GM12891 (cell line): ENCODE data around the gene DNAJC11.
"Not testable (repeated sequence)": the region's sequence is repeated elsewhere in the genome, so short reads cannot be mapped to it uniquely, and the experiment has no call there.

ENCODE experiments used
- DNase-seq: peaks from one replicate; pipeline ENCODE4 v3.0.0; 2011; ENCODE audit warnings: low spot score; ENCODE audit not compliant: insufficient read length
- FAIRE-seq: peaks from 2 replicates; lab custom pipeline; 2011; peaks lifted over from hg19 to GRCh38; lab: Jason Lieb, UNC
- PAX5 ChIP-seq: IDR thresholded peaks from 2 replicates; pipeline ENCODE4 v1.6.1; 2011; ENCODE audit warnings: low read length, moderate library complexity, mild to moderate bottlenecking; ENCODE audit not compliant: insufficient read depth, severe bottlenecking
- POLR2A ChIP-seq: IDR thresholded peaks from 2 replicates; pipeline ENCODE4 v1.6.1; 2011; ENCODE audit warnings: low read depth, low read length, control low read depth
- POLR2AphosphoS5 ChIP-seq: IDR thresholded peaks from 2 replicates; pipeline ENCODE4 v1.6.1; 2011; ENCODE audit warnings: low read depth, low read length, control low read depth
- POU2F2 ChIP-seq: IDR thresholded peaks from 2 replicates; pipeline ENCODE4 v1.6.1; 2011; ENCODE audit warnings: low read depth, mild to moderate bottlenecking, control low read depth, low read length, moderate library complexity
- SPI1 ChIP-seq: IDR thresholded peaks from 2 replicates; pipeline ENCODE4 v1.6.1; 2011; ENCODE audit warnings: low read depth, low read length, control low read depth
- TAF1 ChIP-seq: IDR thresholded peaks from 2 replicates; pipeline ENCODE4 v1.6.1; 2011; ENCODE audit warnings: low read depth, low read length, control low read depth

Gene DNAJC11

GRCh38 chr1:6612641-6613360 lies 88.8 kb downstream of the DNAJC11 start:
- FAIRE-seq, result peak; percentile 56
- peak; percentile 72 for DNase-seq
- no peak for TF ChIP-seq TAF1
- TF ChIP-seq SPI1, result no peak
- TF ChIP-seq POLR2AphosphoS5, result no peak
- no peak for TF ChIP-seq POU2F2
- no peak for TF ChIP-seq POLR2A
- TF ChIP-seq PAX5, result no peak

- TF ChIP-seq SPI1 (no peak), PAX5 (no peak), POLR2AphosphoS5 (no peak), TAF1 (no peak), POLR2A (no peak), POU2F2 (no peak)
- no peak for FAIRE-seq
- no peak for DNase-seq
Measured at GRCh38 chr1:6603915-6604558, 97.6 kb downstream of the DNAJC11 start.

- TF ChIP-seq SPI1, result no peak
- TF ChIP-seq TAF1, result peak; percentile 38; the same call in 1 of the 2 replicates
- 0 out of 2 replicates have a peak, but pooled peaks have one; percentile 34 for TF ChIP-seq POLR2AphosphoS5
- FAIRE-seq (peak; percentile 64), DNase-seq (no peak)
Measured at GRCh38 chr1:6603238-6603914, 98.2 kb downstream of the DNAJC11 start.

GRCh38 chr1:6602669-6603237 lies 98.9 kb downstream of the DNAJC11 start, which contains the start of gene KLHL21:
KLHL21 (minus strand) TSS chr1:6602869; CDS start chr1:6602817, 52 bp downstream.
- DNase-seq (peak; percentile 82), FAIRE-seq (no peak)
- TF ChIP-seq POLR2AphosphoS5, result peak; percentile 55
- TF ChIP-seq SPI1, result no peak
- TF ChIP-seq TAF1, result peak; percentile 15; the same call in 1 of the 2 replicates
- TF ChIP-seq POLR2A, result peak; percentile 73

- FAIRE-seq (peak; percentile 87), DNase-seq (no peak)
- TF ChIP-seq POLR2A (no peak), POLR2AphosphoS5 (0 out of 2 replicates have a peak, but pooled peaks have one; percentile 15), TAF1 (peak; percentile 52; the same call in 1 of the 2 replicates), PAX5 (no peak), SPI1 (peak; percentile 5; the same call in 1 of the 2 replicates), POU2F2 (no peak)
Measured at GRCh38 chr1:6601923-6602668, 99.5 kb downstream of the DNAJC11 start.

- TF ChIP-seq POLR2A (0 out of 2 replicates have a peak, but pooled peaks have one; percentile 26), TAF1 (0 out of 2 replicates have a peak, but pooled peaks have one; percentile 21), POU2F2 (no peak)
- DNase-seq, result no peak
- FAIRE-seq, result peak; percentile 64
Measured at GRCh38 chr1:6601049-6601922, 100.3 kb downstream of the DNAJC11 start.

- DNase-seq (no peak), FAIRE-seq (no peak)
- TF ChIP-seq TAF1 (no peak), POLR2AphosphoS5 (no peak), POLR2A (no peak), PAX5 (no peak), POU2F2 (no peak), SPI1 (no peak)
Measured at GRCh38 chr1:6600410-6601048, 101.1 kb downstream of the DNAJC11 start.

GRCh38 chr1:6599991-6600390 lies 101.6 kb downstream of the DNAJC11 start:
- DNase-seq, FAIRE-seq: not testable (repeated sequence)
